OCI-LY1 (cell line): Measurements from ENCODE around the gene CD47.

Experiments used
- H2AFZ ChIP-seq: fragments of 200-600 bp; sonication (generic), shearing (Covaris generic); 2 replicates; pipeline ENCODE4 v1.6.0; 2014; ENCODE audit warnings: antibody characterized with exemption, mild to moderate bottlenecking, low read length
- H3F3A ChIP-seq: fragments of 200-600 bp; sonication (generic), shearing (Covaris generic); 2 replicates; pipeline ENCODE4 v1.6.0; 2014; ENCODE audit warnings: mild to moderate bottlenecking, antibody characterized with exemption, low read length, moderate library complexity; ENCODE audit not compliant: insufficient read depth
- H3K27ac ChIP-seq: fragments of 200-600 bp; sonication (generic); 2 replicates; pipeline ENCODE4 v1.5.1; 2014; ENCODE audit warnings: low read length, mixed run types, mild to moderate bottlenecking, low read depth; ENCODE audit not compliant: poor library complexity, severe bottlenecking
- H3K27me3 ChIP-seq: fragments of 200-600 bp; sonication (generic); 2 replicates; pipeline ENCODE4 v1.6.0; 2014; ENCODE audit warnings: antibody characterized with exemption, mild to moderate bottlenecking, low read length, moderate library complexity; ENCODE audit not compliant: insufficient read depth
- H3K36me3 ChIP-seq: fragments of 200-600 bp; sonication (generic); 2 replicates; pipeline ENCODE4 v1.6.1; 2014; ENCODE audit warnings: mild to moderate bottlenecking, antibody characterized with exemption, low read length, moderate library complexity, mixed read lengths; ENCODE audit not compliant: insufficient read depth
- H3K4me1 ChIP-seq: fragments of 200-600 bp; sonication (generic); 2 replicates; pipeline ENCODE4 v1.5.1; 2014; ENCODE audit warnings: mild to moderate bottlenecking, low read length, moderate library complexity; ENCODE audit not compliant: insufficient read depth, severe bottlenecking
- H3K4me2 ChIP-seq: fragments of 200-600 bp; sonication (generic), shearing (Covaris generic); 2 replicates; pipeline ENCODE4 v1.6.1; 2014; ENCODE audit warnings: low read length
- H3K4me3 ChIP-seq: fragments of 200-600 bp; sonication (generic); 2 replicates; pipeline ENCODE4 v1.5.1; 2014; ENCODE audit warnings: low read length, low read depth, mild to moderate bottlenecking, mixed read lengths; ENCODE audit not compliant: poor library complexity, severe bottlenecking
- H3K79me2 ChIP-seq: fragments of 200-600 bp; shearing (Covaris generic); 2 replicates; pipeline ENCODE4 v1.6.1; 2016; ENCODE audit warnings: mixed run types, low read length, mixed read lengths; ENCODE audit not compliant: insufficient read depth
- H3K9ac ChIP-seq: fragments of 200-600 bp; sonication (generic), shearing (Covaris generic); 2 replicates; pipeline ENCODE4 v1.6.1; 2014; ENCODE audit warnings: mild to moderate bottlenecking, low read length, mixed read lengths
- H3K9me2 ChIP-seq: fragments of 200-600 bp; sonication (generic), shearing (Covaris generic); 2 replicates; pipeline ENCODE4 v1.6.1; 2014; ENCODE audit warnings: low read depth, mild to moderate bottlenecking, low read length, mixed read lengths
- H3K9me3 ChIP-seq: fragments of 200-600 bp; shearing (Covaris generic); 2 replicates; pipeline ENCODE4 v1.6.1; 2014; ENCODE audit warnings: low read length, mixed read lengths
- H4K20me1 ChIP-seq: fragments of 200-600 bp; sonication (generic), shearing (Covaris generic); 2 replicates; pipeline ENCODE4 v1.6.0; 2016; ENCODE audit warnings: mild to moderate bottlenecking, low read length; ENCODE audit not compliant: insufficient read depth
- EZH2 ChIP-seq: fragments of 200-600 bp; sonication (generic), shearing (Covaris generic); IDR thresholded peaks from 2 replicates; pipeline ENCODE4 v1.8.0; 2017; ENCODE audit warnings: borderline replicate concordance, mixed run types, mild to moderate bottlenecking, antibody characterized with exemption, low read length, moderate library complexity, mixed read lengths
- TF ChIP-seq, protein P1 (sequence below): fragments of 200-600 bp; sonication (generic), shearing (Covaris generic); IDR thresholded peaks from 2 replicates; pipeline ENCODE4 v1.5.1; 2017; ENCODE audit warnings: mild to moderate bottlenecking, antibody characterized with exemption, low read length, moderate library complexity, mixed read lengths

Gene CD47

DNA sequence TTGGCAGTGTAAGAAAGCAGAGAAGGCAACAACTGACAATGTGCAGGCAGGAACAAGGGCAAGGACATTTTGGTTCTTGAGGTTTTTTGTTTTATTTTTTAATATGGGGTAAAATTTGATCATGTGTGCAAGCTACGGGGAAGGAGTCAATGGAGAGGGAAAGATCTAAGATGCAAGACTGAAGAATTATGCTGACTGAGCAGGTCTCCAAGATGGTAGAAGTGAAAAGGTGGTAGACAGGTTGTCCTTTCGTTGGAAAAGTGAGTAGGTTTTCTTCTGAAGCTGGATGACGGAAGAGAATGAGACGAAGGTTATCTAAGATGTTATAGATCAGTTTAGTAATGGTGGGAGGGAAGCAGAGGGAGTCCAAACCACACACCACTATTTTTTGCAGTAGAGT lies 4.2 kb downstream of the CD47 start:
- Histone ChIP-seq H3K9me2 (no peaks in the 10 kb centered on the region), H3K27ac (no peak overlapping the region), H3K9ac (no peak overlapping the region), H3K4me1 (peaks cover 43% of the 10 kb centered on the region), H4K20me1 (no peaks in the 10 kb centered on the region), H3K4me3 (no peak overlapping the region), H3K79me2 (peaks cover 88% of the 10 kb centered on the region), H3K36me3 (peaks cover 16% of the 10 kb centered on the region; the same call in 1 of the 2 replicates), H2AFZ (no peak overlapping the region), H3K9me3 (no peaks in the 10 kb centered on the region), H3K27me3 (no peaks in the 10 kb centered on the region), H3F3A (no peaks in the 10 kb centered on the region), H3K4me2 (no peak overlapping the region; the same call in 1 of the 2 replicates)
- TF ChIP-seq EZH2, result no peak
- TF ChIP-seq, protein P1, sequence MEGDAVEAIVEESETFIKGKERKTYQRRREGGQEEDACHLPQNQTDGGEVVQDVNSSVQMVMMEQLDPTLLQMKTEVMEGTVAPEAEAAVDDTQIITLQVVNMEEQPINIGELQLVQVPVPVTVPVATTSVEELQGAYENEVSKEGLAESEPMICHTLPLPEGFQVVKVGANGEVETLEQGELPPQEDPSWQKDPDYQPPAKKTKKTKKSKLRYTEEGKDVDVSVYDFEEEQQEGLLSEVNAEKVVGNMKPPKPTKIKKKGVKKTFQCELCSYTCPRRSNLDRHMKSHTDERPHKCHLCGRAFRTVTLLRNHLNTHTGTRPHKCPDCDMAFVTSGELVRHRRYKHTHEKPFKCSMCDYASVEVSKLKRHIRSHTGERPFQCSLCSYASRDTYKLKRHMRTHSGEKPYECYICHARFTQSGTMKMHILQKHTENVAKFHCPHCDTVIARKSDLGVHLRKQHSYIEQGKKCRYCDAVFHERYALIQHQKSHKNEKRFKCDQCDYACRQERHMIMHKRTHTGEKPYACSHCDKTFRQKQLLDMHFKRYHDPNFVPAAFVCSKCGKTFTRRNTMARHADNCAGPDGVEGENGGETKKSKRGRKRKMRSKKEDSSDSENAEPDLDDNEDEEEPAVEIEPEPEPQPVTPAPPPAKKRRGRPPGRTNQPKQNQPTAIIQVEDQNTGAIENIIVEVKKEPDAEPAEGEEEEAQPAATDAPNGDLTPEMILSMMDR, result no peak

DNA sequence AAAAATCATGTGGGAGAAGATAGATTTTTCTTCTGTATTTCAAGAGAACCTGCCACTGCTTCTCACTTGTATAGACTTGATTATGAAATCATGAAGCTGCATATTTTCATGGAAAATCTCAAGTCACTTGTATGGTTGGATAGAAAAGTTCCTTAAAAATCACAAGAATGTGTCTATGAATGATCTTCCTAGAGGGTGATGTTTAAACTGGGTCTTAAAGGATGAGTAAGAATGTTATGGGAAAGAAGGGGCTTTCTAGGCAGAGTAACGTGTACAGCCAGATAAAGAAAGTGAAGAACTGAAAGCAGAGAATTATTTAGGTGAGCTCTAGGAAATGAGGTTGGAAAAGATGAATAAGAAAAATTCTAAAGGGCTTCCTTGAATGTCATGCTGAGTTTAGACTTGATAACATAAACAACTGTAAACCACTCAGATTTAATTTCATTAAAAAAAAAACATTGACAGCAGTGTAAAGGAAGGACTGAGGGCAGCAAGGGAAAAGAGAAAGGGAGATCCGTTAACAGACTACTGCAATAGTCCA lies 5.0 kb downstream of the CD47 start:
- no peak for TF ChIP-seq EZH2
- TF ChIP-seq, protein P1, result no peak
- no peaks in the 10 kb centered on the region for H3K9me3 ChIP-seq
- no peaks in the 10 kb centered on the region for H3K9me2 ChIP-seq
- H3K27me3 ChIP-seq, result no peaks in the 10 kb centered on the region
- H3F3A ChIP-seq, result no peaks in the 10 kb centered on the region
- peaks cover 38% of the 10 kb centered on the region for H3K4me1 ChIP-seq
- H3K4me2 ChIP-seq, result no peak overlapping the region
- H4K20me1 ChIP-seq, result no peaks in the 10 kb centered on the region
- no peak overlapping the region for H3K4me3 ChIP-seq
- H3K79me2 ChIP-seq, result peaks cover 95% of the 10 kb centered on the region
- no peak overlapping the region for H2AFZ ChIP-seq
- no peak overlapping the region for H3K9ac ChIP-seq
- peaks cover 19% of the 10 kb centered on the region; the same call in 1 of the 2 replicates for H3K36me3 ChIP-seq
- H3K27ac ChIP-seq, result no peak overlapping the region

DNA sequence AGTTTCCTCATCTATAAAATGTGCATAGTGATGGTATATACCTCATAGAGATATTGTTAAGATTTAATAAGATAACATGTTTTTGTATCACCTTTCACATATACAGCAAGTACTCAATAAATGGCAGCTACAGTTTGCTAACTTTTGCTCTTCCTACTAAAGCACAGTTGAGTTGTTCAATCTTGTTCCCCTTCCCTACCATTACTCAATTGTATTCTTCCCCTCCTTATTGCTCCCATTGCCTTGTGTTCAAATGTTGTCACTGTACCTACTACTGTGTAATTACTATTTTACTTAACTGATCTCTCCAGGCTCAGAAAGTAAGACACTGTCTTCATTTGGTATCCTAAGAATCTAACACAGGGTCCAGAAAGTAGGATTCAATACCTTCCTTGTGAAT lies 5.5 kb downstream of the CD47 start:
- H3K79me2 ChIP-seq, result peaks cover 99% of the 10 kb centered on the region
- no peaks in the 10 kb centered on the region for H3F3A ChIP-seq
- H3K4me1 ChIP-seq, result peaks cover 38% of the 10 kb centered on the region
- no peaks in the 10 kb centered on the region for H3K27me3 ChIP-seq
- H3K9ac ChIP-seq, result no peak overlapping the region
- no peaks in the 10 kb centered on the region for H3K9me2 ChIP-seq
- TF ChIP-seq, protein P1, result no peak
- TF ChIP-seq EZH2, result no peak
- no peaks in the 10 kb centered on the region for H4K20me1 ChIP-seq
- H3K27ac ChIP-seq, result no peak overlapping the region
- H3K4me2 ChIP-seq, result no peak overlapping the region
- no peak overlapping the region for H3K4me3 ChIP-seq
- H3K9me3 ChIP-seq, result no peaks in the 10 kb centered on the region
- H2AFZ ChIP-seq, result no peak overlapping the region
- H3K36me3 ChIP-seq, result peaks cover 24% of the 10 kb centered on the region
